C4-2B (cell line): ENCODE results near the gene ABHD2.

ENCODE experiments used
- H3K27ac ChIP-seq: fragments of 450-650 bp; 2 replicates; pipeline ENCODE4 v1.5.1; 2017
- CTCF ChIP-seq: fragments of 450-650 bp; conservative IDR thresholded peaks from 2 replicates; pipeline ENCODE4 v1.5.1; 2017; ENCODE audit warnings: mild to moderate bottlenecking
- ZFX ChIP-seq: fragments of 450-650 bp; IDR thresholded peaks from 2 replicates; pipeline ENCODE4 v1.6.1; 2017

The ABHD2 gene

GRCh38 chr15:89143503-89144162 lies 55.4 kb downstream of the ABHD2 start:
- no peak for TF ChIP-seq ZFX
- TF ChIP-seq CTCF = no peak

GRCh38 chr15:89144491-89144890 lies 56.2 kb downstream of the ABHD2 start:
- no peak for TF ChIP-seq CTCF
- no peak for TF ChIP-seq ZFX
- peak overlapping the region; percentile 44; the same call in 1 of the 2 replicates for H3K27ac ChIP-seq

More at GRCh38 chr15:89143503-89144162, 55.4 kb downstream of the ABHD2 start:
- H3K27ac ChIP-seq = peak overlapping the region; percentile 45

- TF ChIP-seq CTCF = no peak
- TF ChIP-seq ZFX = no peak
- no peak overlapping the region for H3K27ac ChIP-seq
Observed at GRCh38 chr15:89146366-89146765, 58.1 kb downstream of the ABHD2 start.

GRCh38 chr15:89148126-89148525 lies 59.9 kb downstream of the ABHD2 start:
- TF ChIP-seq ZFX = no peak
- TF ChIP-seq CTCF = no peak
- H3K27ac ChIP-seq = no peak overlapping the region

GRCh38 chr15:89149501-89150101 lies 61.3 kb downstream of the ABHD2 start:
- TF ChIP-seq CTCF (no peak), ZFX (no peak)
- peak overlapping the region; percentile 80 for H3K27ac ChIP-seq

- H3K27ac ChIP-seq = peak overlapping the region; percentile 80; the same call in 1 of the 2 replicates
- TF ChIP-seq ZFX (no peak), CTCF (no peak)
Observed at GRCh38 chr15:89150287-89150686, 62.0 kb downstream of the ABHD2 start.
